NCI-H1436 treated with DMSO at 0.1 percent for 48 hours (cell line): ENCODE measurements around the gene OR4K13.

ENCODE experiments used
- DNase-seq: peaks from one replicate; lab custom pipeline; 2025; lab: John Stamatoyannopoulos, UW

Gene OR4K13

GRCh38 chr14:20035938-20036337 is at the start of gene OR4K13:
TSS of gene OR4K13 (minus strand) at chr14:20036038. CDS start at chr14:20034758, 1,280 bp downstream.
- DNase-seq = no peak

GRCh38 chr14:20059745-20060144 is 23.9 kb upstream of the OR4K13 start, which contains the start of gene OR4L1:
TSS of gene OR4L1 (plus strand) at chr14:20060045. CDS start at chr14:20060045, 0 bp downstream.
- DNase-seq = no peak

GRCh38 chr14:20048202-20048601 is 12.4 kb upstream of the OR4K13 start:
- no peak for DNase-seq

- DNase-seq = no peak
Measured at GRCh38 chr14:20044243-20044642, 8.4 kb upstream of the OR4K13 start.

- no peak for DNase-seq
Measured at GRCh38 chr14:20035449-20035848, 389 bp downstream of the OR4K13 start.

- DNase-seq = no peak
Measured at GRCh38 chr14:20031058-20031457, 4.8 kb downstream of the OR4K13 start.

GRCh38 chr14:20019257-20019865 is 16.5 kb downstream of the OR4K13 start, which contains the start of gene OR4K14:
TSS of gene OR4K14 (minus strand) at chr14:20019307. CDS start at chr14:20015193, 4,114 bp downstream.
- no peak for DNase-seq

- no peak for DNase-seq
Measured at GRCh38 chr14:20008156-20008555, 27.7 kb downstream of the OR4K13 start.

- no peak for DNase-seq
Measured at GRCh38 chr14:20002319-20002718, 33.5 kb downstream of the OR4K13 start.

- no peak for DNase-seq
Measured at GRCh38 chr14:20001863-20002262, 34.0 kb downstream of the OR4K13 start, which contains the start of gene OR4Q2. TSS of gene OR4Q2 (plus strand) at chr14:20002163.

GRCh38 chr14:19993438-19993837 is 42.4 kb downstream of the OR4K13 start:
- DNase-seq = no peak
